HG02798 (cell line): ENCODE data around the gene LMAN2L.

Source experiments
- ATAC-seq: cut with Tn5 transposase; IDR thresholded peaks from one replicate; pipeline ENCODE4 v1.9.1; 2021; ENCODE audit warnings: mild to moderate bottlenecking; ENCODE audit not compliant: unreplicated experiment, poor library complexity

LMAN2L gene

DNA sequence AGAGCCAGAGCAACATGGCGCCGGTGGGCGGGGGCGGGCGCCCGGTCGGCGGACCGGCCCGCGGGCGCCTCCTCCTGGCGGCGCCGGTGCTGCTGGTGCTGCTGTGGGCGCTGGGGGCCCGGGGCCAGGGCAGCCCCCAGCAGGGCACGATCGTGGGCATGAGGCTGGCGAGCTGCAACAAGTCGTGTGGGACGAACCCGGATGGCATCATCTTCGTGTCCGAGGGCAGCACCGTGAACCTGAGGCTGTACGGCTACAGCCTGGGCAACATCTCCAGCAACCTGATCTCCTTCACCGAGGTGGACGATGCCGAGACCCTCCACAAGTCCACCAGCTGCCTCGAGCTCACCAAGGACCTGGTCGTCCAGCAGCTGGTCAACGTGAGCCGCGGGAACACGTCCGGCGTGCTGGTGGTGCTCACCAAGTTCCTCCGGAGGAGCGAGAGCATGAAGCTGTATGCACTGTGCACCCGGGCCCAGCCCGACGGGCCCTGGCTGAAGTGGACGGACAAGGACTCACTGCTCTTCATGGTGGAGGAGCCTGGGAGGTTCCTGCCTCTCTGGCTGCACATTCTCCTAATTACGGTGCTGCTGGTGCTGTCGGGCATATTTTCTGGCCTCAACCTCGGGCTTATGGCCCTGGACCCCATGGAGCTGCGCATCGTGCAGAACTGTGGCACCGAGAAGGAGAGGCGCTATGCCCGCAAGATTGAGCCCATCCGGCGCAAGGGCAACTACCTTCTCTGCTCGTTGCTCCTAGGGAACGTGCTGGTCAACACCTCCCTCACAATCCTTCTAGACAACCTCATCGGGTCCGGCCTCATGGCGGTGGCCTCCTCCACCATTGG is 21.3 kb upstream of the LMAN2L start:
- peak; percentile 3 for ATAC-seq

DNA sequence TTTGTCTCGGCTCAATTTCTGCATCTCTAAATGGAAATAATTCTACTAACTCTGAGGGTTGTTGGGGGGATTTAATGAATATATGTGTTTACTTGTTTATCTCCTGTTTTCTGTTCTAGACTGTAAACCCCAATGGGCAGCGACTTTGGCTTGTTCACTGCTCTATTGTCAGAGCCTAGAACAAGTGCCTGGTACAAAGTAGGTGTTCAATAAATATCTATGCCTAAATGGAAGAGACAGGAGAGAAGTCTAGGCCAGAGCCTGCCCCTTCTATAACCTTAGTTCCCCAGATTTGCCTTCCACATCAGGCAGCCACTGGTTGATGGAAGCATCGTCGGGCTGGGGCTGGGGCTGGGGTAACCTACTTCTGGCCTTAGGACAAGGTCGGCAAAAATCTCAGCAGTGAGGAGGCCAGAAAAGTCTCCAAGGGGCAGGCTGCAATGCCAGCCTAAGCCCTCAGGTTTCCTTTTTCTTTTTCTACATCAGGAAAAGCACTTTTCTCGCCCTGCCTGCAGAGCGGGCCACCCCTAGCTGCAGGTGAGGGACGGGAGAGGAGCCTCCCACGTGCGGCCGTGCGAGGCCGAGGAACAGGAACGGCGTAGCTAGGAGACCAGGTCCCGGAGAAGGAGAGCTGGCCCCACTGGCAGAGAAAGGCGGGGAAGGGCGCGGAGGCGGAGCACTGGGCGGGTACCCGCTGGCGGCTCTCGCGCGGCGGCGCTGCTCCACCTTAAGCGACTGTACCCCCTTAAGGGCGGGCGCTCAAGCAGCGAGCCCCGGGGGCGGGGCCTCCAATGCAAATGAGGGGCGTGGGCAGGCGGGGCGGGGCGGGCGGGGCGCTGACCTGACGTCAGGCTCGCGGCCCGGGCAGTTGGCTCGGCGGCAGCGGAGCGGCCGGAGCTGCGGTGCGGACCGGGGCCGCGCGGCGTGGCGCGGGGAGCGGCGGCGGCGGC is 20.4 kb upstream of the LMAN2L start, which contains the start of gene CNNM4:
TSS of gene CNNM4 (plus strand) at position 867 of the 950 bp plus-strand sequence. CDS start 98 bp downstream, outside the sequence.
- peak; percentile 88 for ATAC-seq

DNA sequence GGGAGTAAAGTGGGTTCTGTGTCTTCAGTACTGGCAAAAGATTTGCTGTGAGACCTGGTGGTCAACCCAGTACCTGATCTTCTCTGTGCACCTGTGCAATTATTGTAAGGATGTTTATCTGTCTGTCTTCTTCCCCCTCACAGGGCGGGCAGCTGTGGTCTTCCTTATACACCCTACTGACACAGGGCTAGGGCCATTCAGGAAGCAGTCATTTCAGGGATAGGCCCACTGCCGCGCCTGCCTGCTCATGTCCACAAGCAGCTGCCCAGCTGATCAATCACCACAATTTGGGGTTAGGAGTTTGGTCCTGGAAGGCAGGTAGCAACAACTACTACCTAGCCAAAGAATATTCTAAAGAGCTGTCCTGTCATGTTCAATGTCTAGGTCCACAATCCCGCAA is 19.7 kb upstream of the LMAN2L start:
- ATAC-seq, result no peak

- ATAC-seq, result no peak
Observed at GRCh38 chr2:96758987-96759386, 19.1 kb upstream of the LMAN2L start.

DNA sequence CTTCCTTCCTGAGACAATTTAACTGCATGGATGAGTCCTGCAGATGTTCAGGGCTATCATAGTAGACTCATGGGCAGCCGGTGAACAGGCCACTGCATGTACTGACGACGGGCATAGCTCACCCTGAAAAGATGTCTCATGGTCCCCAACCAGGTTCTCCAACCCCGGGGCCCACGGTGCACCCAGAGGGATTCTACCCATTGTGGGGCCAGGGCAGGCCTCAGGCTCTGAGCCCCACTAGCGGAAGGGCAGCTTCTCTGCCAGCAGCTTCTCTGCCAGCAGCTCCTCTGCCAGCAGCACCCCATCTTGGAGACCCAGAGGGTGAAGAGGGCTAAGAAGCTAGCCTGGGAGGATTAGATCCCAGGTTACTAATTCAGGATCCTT is 17.6 kb upstream of the LMAN2L start:
- no peak for ATAC-seq

DNA sequence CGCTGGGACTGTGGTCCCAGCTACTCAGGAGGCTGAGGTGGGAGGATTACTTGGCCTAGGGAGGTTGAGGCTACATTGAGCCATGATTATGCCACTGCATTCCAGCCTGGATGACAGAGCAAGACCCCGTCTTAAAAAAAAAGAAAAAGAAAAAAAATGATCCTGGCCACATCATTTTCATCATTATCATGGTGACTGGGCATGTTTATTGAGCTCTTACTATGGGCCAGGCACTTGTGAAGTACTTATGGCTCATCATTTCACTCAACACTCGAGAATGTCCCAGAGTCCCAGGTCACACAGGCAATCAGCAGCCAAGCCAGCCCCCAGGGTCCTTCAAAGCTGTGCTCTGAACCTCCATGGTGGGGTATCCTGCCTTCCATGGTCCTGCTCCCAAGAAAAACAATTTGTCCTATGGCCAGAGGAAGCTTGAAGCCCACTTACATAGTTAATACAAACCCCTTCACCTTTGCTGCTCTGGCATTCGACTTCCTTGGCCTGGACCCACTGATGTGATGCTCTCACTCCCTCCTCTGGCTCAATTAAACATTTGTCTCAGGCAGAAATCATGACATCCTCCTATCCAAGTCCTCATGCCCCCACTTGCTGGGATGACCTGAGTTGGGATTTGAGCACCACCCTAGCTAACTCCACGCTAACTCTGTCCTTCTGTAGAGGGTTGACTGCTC is 17.1 kb upstream of the LMAN2L start:
- no peak for ATAC-seq

DNA sequence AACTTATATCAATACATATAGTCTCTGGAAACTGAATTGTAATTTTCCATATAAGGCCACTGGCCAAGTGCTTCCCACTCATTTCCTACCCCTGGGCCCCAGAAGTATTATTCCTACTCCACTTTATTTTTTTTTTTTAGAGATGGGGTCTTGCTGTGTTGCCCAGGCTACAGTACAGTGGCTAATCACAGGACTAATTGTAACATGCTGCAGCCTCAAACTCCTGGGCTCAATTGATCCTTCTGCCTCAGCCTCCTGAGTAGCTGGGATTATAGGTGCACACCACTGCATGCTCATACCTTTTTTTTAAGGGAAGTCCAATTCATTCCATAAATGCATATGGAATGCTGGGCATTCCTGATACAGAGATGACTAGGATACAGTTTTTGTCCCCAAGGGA is 14.5 kb upstream of the LMAN2L start:
- ATAC-seq, result no peak

GRCh38 chr2:96753661-96754282 is 13.9 kb upstream of the LMAN2L start:
- no peak for ATAC-seq

- ATAC-seq, result no peak
Observed at GRCh38 chr2:96751800-96752199, 11.9 kb upstream of the LMAN2L start.

DNA sequence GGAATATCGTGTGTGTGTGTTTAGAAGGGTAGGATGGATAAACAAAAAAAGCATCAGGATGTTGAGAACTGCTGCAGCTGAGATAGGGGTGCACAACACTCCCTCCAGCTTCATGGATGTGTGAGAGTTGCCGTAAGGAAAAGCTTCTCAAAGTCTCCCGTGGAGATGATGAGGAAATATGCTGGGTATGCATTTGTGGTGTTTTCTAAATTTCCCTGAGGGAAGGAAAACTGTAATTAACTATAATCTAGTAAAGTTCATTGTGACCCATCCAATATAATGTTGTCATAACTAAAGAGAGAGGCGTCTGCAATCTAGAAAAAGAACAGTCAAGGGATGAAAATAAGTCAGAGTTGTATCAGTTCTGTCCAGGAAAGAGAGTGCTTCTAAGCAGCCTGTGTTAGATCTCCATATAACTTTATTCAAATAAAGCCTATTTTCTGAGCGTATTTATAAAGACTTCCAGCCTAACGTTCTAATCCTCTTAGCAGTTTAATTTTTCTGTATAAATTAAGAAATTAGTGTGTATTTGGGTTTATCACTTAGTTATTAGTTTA is 7.3 kb upstream of the LMAN2L start:
- no peak for ATAC-seq

DNA sequence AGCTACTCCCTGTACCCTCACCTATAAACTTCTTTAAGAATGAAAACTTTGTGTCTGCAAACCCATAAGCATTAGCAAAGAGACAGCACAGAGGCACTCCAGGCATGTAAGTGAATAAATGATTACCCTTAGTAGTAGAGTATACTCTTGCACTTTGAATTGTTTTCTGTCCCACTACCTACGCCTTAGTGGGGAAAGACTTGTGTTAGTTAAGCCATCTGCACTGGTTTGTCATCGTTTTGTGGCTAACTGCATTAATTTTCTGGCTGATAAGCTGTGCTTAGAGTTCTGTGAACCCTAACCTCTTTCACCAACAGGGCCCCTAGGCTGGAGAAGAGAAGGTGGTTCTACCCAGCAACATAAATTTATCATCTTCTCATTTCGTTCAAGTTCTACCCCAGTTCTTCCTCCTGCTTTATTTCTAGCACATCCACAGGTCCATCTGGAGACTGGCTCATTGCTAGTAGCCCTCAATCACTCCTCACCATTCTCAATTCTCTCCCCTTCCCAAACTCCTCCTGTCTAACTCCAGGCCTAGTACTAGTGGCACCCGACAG is 710 bp downstream of the LMAN2L start:
- ATAC-seq, result no peak

- ATAC-seq, result no peak
Observed at GRCh38 chr2:96737831-96738230, 2.0 kb downstream of the LMAN2L start.

- no peak for ATAC-seq
Observed at GRCh38 chr2:96737251-96737650, 2.6 kb downstream of the LMAN2L start.

DNA sequence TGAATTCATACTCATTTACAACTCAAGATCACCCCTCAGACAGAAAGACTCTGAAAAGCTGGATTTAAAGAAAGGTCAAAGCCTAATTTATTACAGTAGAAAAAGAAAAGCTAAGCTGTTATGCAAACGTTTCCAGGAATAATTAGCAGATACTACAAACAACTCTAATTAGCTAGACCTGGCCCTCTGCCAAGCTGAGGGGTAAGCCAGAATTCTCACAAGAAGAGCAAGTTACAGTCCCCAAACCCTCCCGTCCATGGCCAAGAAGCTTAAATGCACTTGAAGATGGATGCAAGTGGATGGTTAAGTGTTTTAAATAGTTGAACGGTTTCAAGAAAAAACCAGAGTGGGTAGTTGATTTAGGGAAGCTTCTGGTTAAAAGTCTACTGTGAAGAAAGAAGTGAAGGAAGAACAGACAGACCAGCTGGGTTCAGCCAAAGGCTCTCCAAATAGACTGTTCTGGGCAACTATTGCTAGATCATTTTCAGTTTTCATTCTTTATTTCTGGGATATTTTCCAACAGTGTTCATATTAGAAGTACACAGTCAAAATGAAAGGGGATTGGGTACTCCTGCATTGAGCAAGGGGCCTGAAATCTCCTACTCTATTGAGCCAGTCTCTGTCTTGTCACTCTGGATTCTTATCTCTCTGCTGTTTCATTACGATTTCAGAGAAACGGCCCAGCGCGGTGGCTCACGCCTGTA is 4.8 kb downstream of the LMAN2L start:
- ATAC-seq, result no peak

DNA sequence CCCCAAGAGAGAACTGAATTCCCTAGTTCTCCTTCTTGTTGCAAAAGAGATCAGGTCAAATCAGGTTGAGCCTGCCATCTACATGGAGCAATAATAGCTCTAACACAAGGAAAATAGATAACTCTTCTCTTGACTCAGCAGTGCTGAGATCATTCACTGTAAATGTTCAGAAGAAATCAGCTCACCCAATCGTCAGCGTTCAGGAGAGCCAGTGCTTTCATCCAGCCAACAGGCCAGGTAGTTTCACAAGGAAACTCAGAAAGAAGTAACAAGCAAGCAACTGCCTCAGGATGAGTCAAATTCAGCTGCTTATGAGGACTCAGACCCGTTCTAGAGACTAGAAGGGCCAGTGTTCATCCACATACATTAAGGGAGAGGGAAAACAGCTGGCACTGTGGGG is 5.9 kb downstream of the LMAN2L start:
- no peak for ATAC-seq

- ATAC-seq, result no peak
Observed at GRCh38 chr2:96730212-96730611, 9.7 kb downstream of the LMAN2L start.

DNA sequence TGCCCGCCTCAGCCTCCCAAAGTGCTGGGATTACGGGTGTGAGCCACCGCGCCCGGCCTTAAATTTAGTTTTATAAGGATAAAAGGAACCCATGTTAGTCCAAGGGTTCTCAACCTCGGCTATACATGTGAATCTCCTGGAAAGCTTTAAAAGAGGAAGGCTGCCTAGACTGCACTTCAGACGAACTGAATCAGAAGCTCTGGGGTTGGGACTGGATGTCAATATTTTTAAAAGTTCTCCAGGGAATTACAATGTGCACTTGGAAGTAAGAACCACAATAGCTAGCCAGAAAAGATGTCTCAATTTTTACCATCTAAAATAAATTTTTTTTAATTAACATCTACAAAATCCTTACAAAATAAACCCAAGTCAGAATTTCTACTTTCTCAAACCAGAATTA is 10.1 kb downstream of the LMAN2L start:
- no peak for ATAC-seq

- ATAC-seq, result no peak
Observed at GRCh38 chr2:96727431-96727830, 12.4 kb downstream of the LMAN2L start.

DNA sequence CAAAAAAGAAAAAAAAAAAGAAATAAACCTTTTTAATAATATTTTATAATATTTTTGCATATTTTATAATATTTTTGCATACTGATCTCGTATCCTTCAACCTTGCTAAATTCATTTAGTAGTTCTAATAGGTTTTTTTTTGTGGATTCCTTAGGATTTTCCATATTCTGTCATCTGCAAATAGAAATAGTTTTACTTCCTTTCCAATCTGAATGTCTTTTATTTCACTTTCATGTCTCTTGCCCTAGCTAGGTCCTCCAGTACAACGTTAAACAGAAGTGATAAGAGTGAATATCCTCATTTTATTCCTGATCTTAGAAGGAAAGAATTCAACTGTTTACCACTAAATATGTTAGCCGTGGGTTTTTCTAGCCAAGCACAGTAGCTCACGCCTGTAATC is 13.7 kb downstream of the LMAN2L start:
- no peak for ATAC-seq
